Body of pancreas (tissue), 4 donors: ENCODE data around the gene ELAVL4.

Experiments used
- POLR2A ChIP-seq, 3 donors: fragments of 450-650 bp; IDR thresholded peaks; one replicate each; pipeline ENCODE4 v1.6.1; 2016; ENCODE audit warnings: antibody characterized with exemption in 3 of 3, mild to moderate bottlenecking in 2 of 3
- TF ChIP-seq, protein P1 (sequence below), 7 experiments: fragments of 450-650 bp in 4 of 7; fragments of 200-600 bp in 3 of 7; sonication (generic) in 3 of 7; IDR thresholded peaks; one replicate each; pipeline ENCODE4 v1.5.1; 2016 to 2019; ENCODE audit warnings: antibody characterized with exemption in 7 of 7

DNA sequence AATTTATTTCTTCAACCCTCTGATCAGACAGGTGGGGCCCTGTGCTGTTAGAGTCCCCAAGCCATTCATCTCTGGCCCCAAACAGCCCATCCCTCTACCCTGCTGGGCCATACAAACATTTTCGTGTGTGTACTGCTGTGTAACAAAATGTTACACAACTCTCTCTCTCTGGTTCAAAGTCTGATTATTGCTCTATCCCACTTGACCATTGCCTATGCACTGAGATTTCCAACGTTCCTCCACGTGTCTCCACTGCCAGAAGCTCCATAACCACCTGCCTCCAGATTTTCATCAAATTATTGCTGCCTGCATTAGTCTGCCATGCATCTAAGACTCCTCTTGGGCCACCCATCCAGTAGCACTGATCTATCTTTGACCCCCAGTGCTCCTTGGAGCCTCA lies 104.8 kb downstream of the ELAVL4 start:
- TF ChIP-seq, protein P1, sequence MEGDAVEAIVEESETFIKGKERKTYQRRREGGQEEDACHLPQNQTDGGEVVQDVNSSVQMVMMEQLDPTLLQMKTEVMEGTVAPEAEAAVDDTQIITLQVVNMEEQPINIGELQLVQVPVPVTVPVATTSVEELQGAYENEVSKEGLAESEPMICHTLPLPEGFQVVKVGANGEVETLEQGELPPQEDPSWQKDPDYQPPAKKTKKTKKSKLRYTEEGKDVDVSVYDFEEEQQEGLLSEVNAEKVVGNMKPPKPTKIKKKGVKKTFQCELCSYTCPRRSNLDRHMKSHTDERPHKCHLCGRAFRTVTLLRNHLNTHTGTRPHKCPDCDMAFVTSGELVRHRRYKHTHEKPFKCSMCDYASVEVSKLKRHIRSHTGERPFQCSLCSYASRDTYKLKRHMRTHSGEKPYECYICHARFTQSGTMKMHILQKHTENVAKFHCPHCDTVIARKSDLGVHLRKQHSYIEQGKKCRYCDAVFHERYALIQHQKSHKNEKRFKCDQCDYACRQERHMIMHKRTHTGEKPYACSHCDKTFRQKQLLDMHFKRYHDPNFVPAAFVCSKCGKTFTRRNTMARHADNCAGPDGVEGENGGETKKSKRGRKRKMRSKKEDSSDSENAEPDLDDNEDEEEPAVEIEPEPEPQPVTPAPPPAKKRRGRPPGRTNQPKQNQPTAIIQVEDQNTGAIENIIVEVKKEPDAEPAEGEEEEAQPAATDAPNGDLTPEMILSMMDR (IDR thresholded peaks at IDR 0.05), result no peak
- no peak for TF ChIP-seq POLR2A (IDR thresholded peaks at IDR 0.05)
